Hematopoietic multipotent progenitor cell treated with erythropoietin and hydrocortisone succinate and interleukin-3 and kit ligand, for 8 days (in vitro differentiated cells): ENCODE results near the gene ZNF398.
"Not testable (repeated sequence)": the region's sequence is repeated elsewhere in the genome, so short reads cannot be mapped to it uniquely, and the experiment has no call there.

ENCODE experiments used
- DNase-seq: peaks from one replicate; pipeline ENCODE4 v3.0.0-alpha.2; 2015

The ZNF398 gene

GRCh38 chr7:149198161-149198816, 51.0 kb downstream of the ZNF398 start:
- no peak for DNase-seq

- no peak for DNase-seq
Observed at GRCh38 chr7:149199234-149199995, 52.2 kb downstream of the ZNF398 start.

DNA sequence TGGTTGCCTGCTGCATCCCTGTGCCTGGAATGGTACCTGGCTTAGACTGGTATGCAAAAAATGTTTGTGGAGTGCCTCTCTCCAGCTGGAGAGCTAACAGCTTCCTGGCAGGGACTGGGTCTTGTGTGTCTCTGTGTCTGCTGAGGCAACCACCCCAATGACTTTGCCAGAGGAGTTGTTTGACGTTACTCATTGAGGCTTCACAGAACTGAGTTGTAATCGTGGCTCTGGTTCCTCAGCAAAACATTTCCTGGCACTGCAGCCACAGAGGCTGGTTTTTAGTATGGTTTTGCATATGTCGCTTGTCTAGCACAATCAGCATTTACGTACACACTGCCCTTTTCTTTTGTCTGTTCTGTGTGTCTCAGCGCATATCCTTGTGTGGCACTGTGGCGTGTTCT, 55.6 kb downstream of the ZNF398 start:
- DNase-seq = no peak

GRCh38 chr7:149205690-149206381, 58.6 kb downstream of the ZNF398 start:
- DNase-seq = no peak

GRCh38 chr7:149207324-149208035, 60.2 kb downstream of the ZNF398 start:
- no peak for DNase-seq

GRCh38 chr7:149209518-149210269, 62.4 kb downstream of the ZNF398 start:
- peak; percentile 66 for DNase-seq

DNA sequence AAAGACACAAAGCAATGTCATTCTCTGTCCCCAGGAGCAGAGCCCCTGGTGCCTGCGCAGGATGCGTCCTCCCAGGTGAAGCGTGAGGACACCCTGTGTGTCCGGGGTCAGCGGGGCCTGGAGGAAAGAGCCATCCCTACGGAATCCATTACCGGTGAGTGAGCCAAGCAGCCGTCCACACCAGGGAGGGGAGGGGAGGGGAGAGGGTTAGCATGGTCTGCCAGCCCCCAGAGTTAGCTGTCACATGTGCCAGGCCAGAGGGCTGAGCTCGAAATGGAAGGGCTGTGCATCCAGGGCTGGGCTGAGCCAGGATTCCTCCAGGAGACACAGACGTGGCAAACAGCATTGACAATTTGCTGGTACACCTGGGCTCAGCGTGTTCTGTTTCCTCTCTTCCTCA, 63.3 kb downstream of the ZNF398 start:
- DNase-seq = no peak

DNA sequence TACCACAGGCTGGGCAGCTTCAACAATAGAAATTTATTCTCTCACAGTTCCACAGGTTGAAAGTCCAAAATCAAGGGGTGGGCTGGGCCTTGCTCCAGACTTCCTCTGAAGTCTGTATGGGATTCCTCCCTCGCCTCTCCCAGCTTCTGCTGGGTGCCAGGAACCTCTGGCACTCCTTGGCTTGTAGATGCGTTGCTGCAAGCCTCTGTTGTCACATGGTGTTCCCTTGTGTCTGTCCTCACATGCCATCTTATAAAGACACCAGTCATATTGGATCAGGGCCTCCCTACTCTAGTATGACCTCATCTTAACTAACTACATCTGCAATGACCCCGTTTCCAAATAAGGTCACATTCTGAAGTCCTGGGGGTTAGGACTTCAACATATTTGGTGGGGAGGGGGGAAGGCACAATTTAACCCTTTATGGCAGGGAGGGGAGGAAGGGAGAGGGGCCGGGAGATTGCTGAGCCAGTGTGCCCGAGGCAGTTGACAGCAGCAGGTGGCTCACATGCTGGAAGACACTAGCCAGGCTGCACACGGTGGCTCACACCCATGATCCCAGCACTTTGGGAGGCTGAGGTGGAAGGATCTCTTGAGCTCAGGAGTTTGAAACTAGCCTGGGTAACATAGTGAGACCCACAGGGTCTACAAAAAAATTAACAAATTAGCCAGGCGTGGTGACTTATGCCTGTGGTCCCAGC, 66.9 kb downstream of the ZNF398 start:
- no peak for DNase-seq

DNA sequence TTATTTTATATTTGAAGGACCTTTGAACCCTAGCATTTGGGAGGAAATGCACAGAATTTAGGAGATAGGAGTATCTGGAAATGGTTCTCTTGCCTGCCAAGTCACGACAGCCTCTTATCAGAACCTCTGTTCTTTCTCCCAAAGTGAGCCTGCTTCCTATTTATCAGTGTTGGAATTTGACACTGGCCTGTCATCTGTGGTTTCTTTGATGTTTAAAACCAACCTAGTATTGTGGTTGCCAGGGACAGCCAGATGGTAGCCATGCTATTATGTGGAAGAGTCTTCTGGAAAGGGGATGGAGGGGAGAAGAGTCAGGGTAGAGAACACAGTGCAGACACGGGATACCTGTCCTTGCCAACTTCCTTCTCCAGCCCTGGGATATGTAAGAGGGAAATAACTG, 69.1 kb downstream of the ZNF398 start:
- DNase-seq = no peak

DNA sequence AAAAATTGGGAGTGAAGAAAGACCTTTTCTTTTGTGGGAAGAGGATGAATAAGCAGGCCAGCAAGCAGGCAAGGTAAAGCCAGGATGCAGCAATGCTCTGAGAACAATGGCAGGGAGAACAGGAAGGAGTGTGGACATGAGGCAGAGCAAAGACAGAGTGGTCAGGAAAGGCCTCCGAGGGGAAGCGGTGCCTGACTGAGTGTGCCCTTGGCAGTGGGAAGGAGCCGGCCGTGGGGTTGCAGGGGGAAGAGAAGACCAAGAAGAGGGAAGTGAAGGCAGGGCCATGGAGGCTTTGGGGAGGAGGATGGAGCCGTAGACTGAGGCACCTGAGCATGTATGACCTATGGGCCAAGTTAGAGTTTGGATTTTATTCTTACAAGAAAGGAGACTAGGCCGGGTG, 70.3 kb downstream of the ZNF398 start:
- no peak for DNase-seq

DNA sequence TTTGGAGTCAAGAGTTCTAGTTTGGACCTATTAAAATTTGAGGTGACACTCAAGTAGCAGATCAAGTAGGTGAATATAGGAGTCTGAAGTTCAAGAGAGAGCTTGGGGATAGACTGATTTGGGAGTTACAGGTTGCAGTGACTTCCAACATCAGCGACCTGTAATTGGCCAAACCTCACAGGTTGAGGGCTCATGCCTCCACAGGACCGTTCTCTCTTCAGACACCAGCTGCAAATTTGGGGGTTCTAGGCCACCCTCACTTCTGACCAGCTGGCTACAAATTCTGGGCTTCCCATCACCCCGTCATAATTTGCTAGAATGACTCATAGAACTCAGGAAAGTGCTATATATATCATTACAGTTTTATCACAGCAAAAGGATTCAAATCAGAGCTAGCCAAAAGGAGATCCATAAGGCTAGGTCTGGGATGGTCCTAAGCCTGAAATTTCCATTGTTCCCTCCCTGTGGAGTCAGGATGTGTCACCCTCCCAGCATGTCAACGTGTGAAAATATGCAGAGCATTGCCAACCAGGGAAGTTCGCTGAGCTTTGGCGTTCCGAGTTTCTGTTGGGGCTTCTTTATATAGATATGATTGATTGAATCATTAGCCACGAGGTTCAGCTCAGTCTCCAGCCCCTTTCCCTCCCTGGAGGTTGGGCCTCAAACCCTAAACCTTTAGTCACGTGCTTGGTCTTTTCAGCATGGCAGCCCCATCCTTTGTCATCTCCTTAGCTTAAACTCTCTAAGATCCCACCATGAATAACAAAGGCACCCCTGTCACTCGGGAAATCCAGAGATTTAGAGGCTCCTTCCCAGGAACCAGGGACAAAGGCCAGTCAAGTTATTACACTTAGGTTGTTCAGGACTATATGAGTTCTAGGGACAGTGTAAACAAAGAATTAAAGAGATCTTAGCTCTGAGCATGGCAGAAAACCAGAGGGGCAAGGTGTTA, 71.5 kb downstream of the ZNF398 start:
- DNase-seq = no peak

DNA sequence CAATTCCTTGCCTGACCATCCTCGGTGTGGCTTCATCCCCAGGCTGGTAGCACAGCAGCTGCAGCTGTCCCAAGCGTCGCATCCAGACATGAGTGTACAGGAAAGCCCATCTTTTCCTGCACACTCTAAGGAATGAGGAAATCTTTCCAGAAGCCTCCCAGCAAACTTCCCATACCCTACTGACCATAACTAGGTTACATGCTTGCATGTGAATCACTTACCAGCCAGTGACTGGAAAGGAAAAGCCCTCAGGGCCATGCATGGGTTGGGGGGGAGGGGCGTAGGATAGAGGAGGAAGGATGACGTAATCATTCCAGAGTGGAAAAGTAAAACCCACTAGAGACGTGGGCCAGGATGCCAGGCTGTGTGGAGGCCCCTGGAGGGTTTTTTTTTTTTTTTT, 73.3 kb downstream of the ZNF398 start:
- no peak for DNase-seq

DNA sequence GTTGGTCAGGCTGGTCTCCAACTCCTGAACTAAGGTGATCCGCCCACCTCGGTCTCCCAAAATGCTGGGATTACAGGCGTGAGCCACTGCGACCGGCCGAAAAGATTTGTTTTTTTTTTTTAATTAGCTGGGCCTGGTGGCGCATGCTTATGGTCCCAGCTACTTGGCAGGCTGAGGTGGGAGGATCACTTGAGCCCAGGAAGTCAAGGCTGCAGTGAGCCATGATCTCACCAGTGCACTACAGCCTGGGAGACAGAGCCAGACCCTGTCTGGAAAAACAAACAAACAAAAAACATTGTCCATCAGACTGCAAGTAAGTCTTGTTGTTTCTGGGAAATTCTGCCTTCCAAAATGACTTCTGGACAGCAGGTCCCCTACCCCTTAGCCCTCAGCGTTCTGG, 75.9 kb downstream of the ZNF398 start:
- no peak for DNase-seq

DNA sequence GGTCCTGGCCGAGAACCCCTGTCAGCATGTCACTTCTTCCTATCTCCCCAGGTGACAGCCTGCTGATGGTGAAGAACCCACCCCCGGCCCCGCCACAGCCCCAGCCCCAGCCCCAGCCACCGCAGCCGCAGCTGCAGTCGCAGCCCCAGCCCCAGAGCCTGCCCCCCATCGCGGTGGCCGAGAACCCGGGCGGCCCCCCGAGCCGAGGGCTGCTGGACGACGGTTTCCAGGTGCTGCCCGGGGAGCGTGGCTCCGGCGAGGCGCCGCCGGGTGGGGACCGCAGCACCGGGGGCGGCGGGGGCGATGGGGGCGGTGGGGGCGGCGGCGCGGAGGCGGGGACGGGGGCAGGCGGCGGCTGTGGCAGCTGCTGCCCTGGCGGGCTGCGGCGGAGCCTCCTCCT, 76.5 kb downstream of the ZNF398 start:
- no peak for DNase-seq

GRCh38 chr7:149224352-149224751, 77.1 kb downstream of the ZNF398 start:
- DNase-seq = no peak

GRCh38 chr7:149225106-149225505, 77.9 kb downstream of the ZNF398 start:
- no peak for DNase-seq

GRCh38 chr7:149225656-149226055, 78.4 kb downstream of the ZNF398 start:
- DNase-seq = no peak

GRCh38 chr7:149226366-149226765, 79.1 kb downstream of the ZNF398 start:
- not testable (repeated sequence) for DNase-seq

- DNase-seq = no peak
Observed at GRCh38 chr7:149226840-149227494, 79.7 kb downstream of the ZNF398 start.

GRCh38 chr7:149228831-149229471, 81.7 kb downstream of the ZNF398 start:
- no peak for DNase-seq
